WTC11 (cell line): ENCODE data around the gene VIPAS39. TPM values are rescaled to one million over a fixed set of nuclear protein-coding genes. Genes with fewer than 3 reads are reported as not detected.

Source experiments
- ATAC-seq: fragments of 200-7000 bp; cut with Tn5 transposase; 2 replicates; pipeline ENCODE4 v1.10.0; 2021; ENCODE audit warnings: mild to moderate bottlenecking, moderate library complexity
- CTCF ChIA-PET: fragments of 300-600 bp; sonication (Branson Sonifier 250); formaldehyde crosslinking; loops from one replicate; lab custom pipeline; 2021; ENCODE audit warnings: antibody characterized with exemption; lab: Charles Lee
- POLR2A ChIA-PET: fragments of 350-600 bp; sonication (Branson Sonifier 250); formaldehyde crosslinking; loops from one replicate; lab custom pipeline; 2021; ENCODE audit warnings: antibody characterized with exemption; lab: Charles Lee
- DNase-seq: peaks from one replicate; pipeline ENCODE4 v3.0.0; 2021; ENCODE audit warnings: low spot score
- H3K27ac Mint-ChIP-seq: 2 replicates; pipeline ENCODE4 v1.8.0; 2021; ENCODE audit warnings: mixed read lengths
- H3K27me3 Mint-ChIP-seq: 2 replicates; pipeline ENCODE4 v1.8.0; 2021; ENCODE audit warnings: low read depth, mild to moderate bottlenecking, moderate library complexity, mixed read lengths
- H3K36me3 Mint-ChIP-seq: 2 replicates; pipeline ENCODE4 v1.8.0; 2021; ENCODE audit warnings: mixed read lengths
- H3K4me1 Mint-ChIP-seq: 2 replicates; pipeline ENCODE4 v1.8.0; 2022; ENCODE audit warnings: mixed read lengths
- H3K4me3 Mint-ChIP-seq: 2 replicates; pipeline ENCODE4 v1.8.0; 2021; ENCODE audit warnings: mild to moderate bottlenecking, moderate library complexity, mixed read lengths
- H3K9me3 Mint-ChIP-seq: 2 replicates; pipeline ENCODE4 v1.8.0; 2021; ENCODE audit warnings: mixed read lengths
- ATF2 ChIP-seq: sonication (generic); formaldehyde crosslinking; IDR thresholded peaks from 2 replicates; pipeline ENCODE4 v1.8.1; 2022; ENCODE audit warnings: low read depth, missing genetic modification reagents, borderline replicate concordance
- CBFB ChIP-seq: sonication (generic); formaldehyde crosslinking; IDR thresholded peaks from 2 replicates; pipeline ENCODE4 v1.8.1; 2022; ENCODE audit warnings: mild to moderate bottlenecking, low read depth, missing genetic modification reagents
- CDX4 ChIP-seq: fragments of 250-450 bp; sonication (Bioruptor Pico); IDR thresholded peaks from 2 replicates; pipeline ENCODE4 v1.9.0; 2021; ENCODE audit warnings: moderate library complexity, mild to moderate bottlenecking, inconsistent platforms, borderline replicate concordance
- CREM ChIP-seq: sonication (generic); formaldehyde crosslinking; IDR thresholded peaks from 2 replicates; pipeline ENCODE4 v1.8.1; 2022; ENCODE audit warnings: mild to moderate bottlenecking, missing genetic modification reagents, moderate library complexity
- E2F1 ChIP-seq: sonication (generic); formaldehyde crosslinking; IDR thresholded peaks from 2 replicates; pipeline ENCODE4 v1.8.0; 2022; ENCODE audit warnings: mild to moderate bottlenecking, missing genetic modification reagents
- E2F5 ChIP-seq: sonication (generic); formaldehyde crosslinking; IDR thresholded peaks from 2 replicates; pipeline ENCODE4 v1.8.1; 2022; ENCODE audit warnings: mild to moderate bottlenecking, moderate library complexity, missing genetic modification reagents
- EMX1 ChIP-seq: fragments of 250-450 bp; sonication (Bioruptor Pico); IDR thresholded peaks from 2 replicates; pipeline ENCODE4 v1.8.0; 2021; ENCODE audit warnings: mild to moderate bottlenecking
- ERG ChIP-seq: fragments of 250-450 bp; sonication (Bioruptor Pico); IDR thresholded peaks from 2 replicates; pipeline ENCODE4 v1.8.0; 2021; ENCODE audit warnings: mild to moderate bottlenecking
- GABPB1 ChIP-seq: sonication (generic); formaldehyde crosslinking; IDR thresholded peaks from 2 replicates; pipeline ENCODE4 v1.8.1; 2023; ENCODE audit warnings: mild to moderate bottlenecking, missing genetic modification reagents
- GRHL2 ChIP-seq: fragments of 250-450 bp; sonication (Bioruptor Pico); IDR thresholded peaks from 2 replicates; pipeline ENCODE4 v1.8.0; 2022; ENCODE audit warnings: mild to moderate bottlenecking, moderate library complexity; ENCODE audit not compliant: insufficient replicate concordance, severe bottlenecking
- GTF2I ChIP-seq: fragments of 250-450 bp; sonication (Bioruptor Pico); conservative IDR thresholded peaks from 2 replicates; pipeline ENCODE4 v1.4.0; 2021; ENCODE audit warnings: mild to moderate bottlenecking
- KAT7 ChIP-seq: sonication (generic); formaldehyde crosslinking; IDR thresholded peaks from 2 replicates; pipeline ENCODE4 v1.8.1; 2023; ENCODE audit warnings: missing genetic modification reagents, mild to moderate bottlenecking, borderline replicate concordance
- MAX ChIP-seq: sonication (generic); formaldehyde crosslinking; IDR thresholded peaks from 2 replicates; pipeline ENCODE4 v1.8.0; 2022; ENCODE audit warnings: mild to moderate bottlenecking, missing genetic modification reagents
- MLX ChIP-seq: sonication (generic); formaldehyde crosslinking; IDR thresholded peaks from 2 replicates; pipeline ENCODE4 v1.8.1; 2023; ENCODE audit warnings: mild to moderate bottlenecking, missing genetic modification reagents, moderate library complexity
- PRRX2 ChIP-seq: fragments of 250-450 bp; sonication (Bioruptor Pico); IDR thresholded peaks from 2 replicates; pipeline ENCODE4 v1.8.0; 2021; ENCODE audit warnings: mild to moderate bottlenecking
- RORB ChIP-seq: fragments of 250-450 bp; sonication (Bioruptor Pico); IDR thresholded peaks from 2 replicates; pipeline ENCODE4 v1.9.0; 2021; ENCODE audit warnings: mild to moderate bottlenecking
- SMAD3 ChIP-seq: sonication (generic); formaldehyde crosslinking; IDR thresholded peaks from 2 replicates; pipeline ENCODE4 v1.8.0; 2022; ENCODE audit warnings: missing genetic modification reagents, mild to moderate bottlenecking, borderline replicate concordance
- SMAD4 ChIP-seq: sonication (generic); formaldehyde crosslinking; IDR thresholded peaks from 2 replicates; pipeline ENCODE4 v1.8.0; 2022; ENCODE audit warnings: mild to moderate bottlenecking, missing genetic modification reagents
- USF1 ChIP-seq: sonication (generic); formaldehyde crosslinking; IDR thresholded peaks from 2 replicates; pipeline ENCODE4 v1.8.0; 2022; ENCODE audit warnings: mild to moderate bottlenecking, missing genetic modification reagents
- ZMAT4 ChIP-seq: fragments of 250-450 bp; sonication (Bioruptor Pico); IDR thresholded peaks from 2 replicates; pipeline ENCODE4 v1.9.0; 2021; ENCODE audit warnings: mild to moderate bottlenecking
- ZNF219 ChIP-seq: sonication (generic); formaldehyde crosslinking; IDR thresholded peaks from 2 replicates; pipeline ENCODE4 v1.8.0; 2023; ENCODE audit warnings: missing genetic modification reagents, mild to moderate bottlenecking, borderline replicate concordance
- ZNF263 ChIP-seq: sonication (generic); formaldehyde crosslinking; IDR thresholded peaks from 2 replicates; pipeline ENCODE4 v1.8.1; 2022; ENCODE audit warnings: low read depth, mild to moderate bottlenecking, moderate library complexity, missing genetic modification reagents
- ZNF423 ChIP-seq: fragments of 250-450 bp; sonication (Bioruptor Pico); IDR thresholded peaks from 2 replicates; pipeline ENCODE4 v2.1.2; 2022; ENCODE audit warnings: mild to moderate bottlenecking, moderate library complexity
- ZNF512 ChIP-seq: sonication (generic); formaldehyde crosslinking; IDR thresholded peaks from 2 replicates; pipeline ENCODE4 v1.8.1; 2022; ENCODE audit warnings: missing genetic modification reagents, borderline replicate concordance
- total RNA-seq: library from RNA; stranded (reverse); gene quantifications from 3 replicates; pipeline ENCODE4 v1.2.3, GENCODE V29; 2021

Gene VIPAS39
- total RNA-seq, 1 experiment from 2014 or later = 17.0 TPM

- peaks cover 33% of the 10 kb centered on the region for H3K4me1 Mint-ChIP-seq
- POLR2A ChIA-PET = interaction anchor here (1.3 kb wide), 1 partner anchor 17 kb away, joined by 3 read pairs; the partner anchor contains the start of gene VIPAS39
- CTCF ChIA-PET = interaction anchor here (0.5 kb wide), 1 partner anchor 56 kb away, joined by 3 read pairs; no protein-coding TSS in a partner anchor
- H3K9me3 Mint-ChIP-seq = no peaks in the 10 kb centered on the region
- no peaks in the 10 kb centered on the region for H3K36me3 Mint-ChIP-seq
- ATAC-seq (no peak), DNase-seq (no peak)
- no peak for TF ChIP-seq ZMAT4
- no peak for TF ChIP-seq ZNF263 (CRISPR knock-in tag)
- no peak for TF ChIP-seq USF1 (CRISPR knock-in tag)
- TF ChIP-seq ZNF219 (CRISPR knock-in tag) = no peak
- no peak for TF ChIP-seq GRHL2 (CRISPR knock-in tag)
- no peak for TF ChIP-seq GTF2I (CRISPR knock-in tag)
- no peak for TF ChIP-seq KAT7
- TF ChIP-seq GABPB1 (CRISPR knock-in tag) = no peak
- no peak for TF ChIP-seq ZNF512 (CRISPR knock-in tag)
- no peak for TF ChIP-seq RORB
- TF ChIP-seq ATF2 (CRISPR knock-in tag) = no peak
- TF ChIP-seq E2F5 (CRISPR knock-in tag) = no peak
- no peak for TF ChIP-seq ERG (CRISPR knock-in tag)
- H3K4me3 Mint-ChIP-seq = no peak overlapping the region
- H3K27me3 Mint-ChIP-seq = no peaks in the 10 kb centered on the region
- H3K27ac Mint-ChIP-seq = no peak overlapping the region
Observed at GRCh38 chr14:77474479-77475177, 17.2 kb upstream of the VIPAS39 start.

GRCh38 chr14:77473921-77474320 is 16.5 kb upstream of the VIPAS39 start:
- H3K27ac Mint-ChIP-seq = no peak overlapping the region
- POLR2A ChIA-PET = interaction anchor here (1.3 kb wide), 1 partner anchor 17 kb away, joined by 3 read pairs; the partner anchor contains the start of gene VIPAS39
- H3K36me3 Mint-ChIP-seq = peaks cover 5% of the 10 kb centered on the region
- peaks cover 34% of the 10 kb centered on the region for H3K4me1 Mint-ChIP-seq
- H3K4me3 Mint-ChIP-seq = no peak overlapping the region
- no peaks in the 10 kb centered on the region for H3K27me3 Mint-ChIP-seq
- CTCF ChIA-PET = no interaction called here
- ATAC-seq (no peak), DNase-seq (no peak)
- H3K9me3 Mint-ChIP-seq = no peaks in the 10 kb centered on the region
- TF ChIP-seq ATF2 (CRISPR knock-in tag) = no peak
- no peak for TF ChIP-seq EMX1 (CRISPR knock-in tag)
- TF ChIP-seq SMAD4 (CRISPR knock-in tag) = no peak
- no peak for TF ChIP-seq CBFB
- TF ChIP-seq CREM (CRISPR knock-in tag) = no peak
- TF ChIP-seq MAX (CRISPR knock-in tag) = no peak
- TF ChIP-seq MLX = no peak
- no peak for TF ChIP-seq PRRX2
- TF ChIP-seq CDX4 (CRISPR knock-in tag) = no peak
- no peak for TF ChIP-seq ZNF423 (CRISPR knock-in tag)
- no peak for TF ChIP-seq SMAD3 (CRISPR knock-in tag)
- TF ChIP-seq E2F1 (CRISPR knock-in tag) = no peak
